A549 (cell line): ENCODE results near the gene NAA15. TPM values are rescaled to one million over a fixed set of nuclear protein-coding genes. Genes with fewer than 3 reads are reported as not detected.

Experiments
- ATAC-seq, 2 experiments: fragments of 200-7000 bp in 1 of 2; fragments of >200 bp in 1 of 2; cut with Nextera tagmentation in 1 of 2; cut with Tn5 transposase in 1 of 2; 3 replicates each; pipeline versions ENCODE4 v1.8.0 to v1.9.1; 2018 to 2020; ENCODE audit warnings: mild to moderate bottlenecking in 1 of 2, moderate library complexity in 1 of 2
- CTCF ChIA-PET: fragments of 300-600 bp; sonication (Branson Sonifier 250); formaldehyde crosslinking; extraction: SDS; loops from one replicate; lab custom pipeline; 2021; ENCODE audit warnings: antibody characterized with exemption, inconsistent platforms; lab: Yijun Ruan, JAX
- POLR2A ChIA-PET: fragments of 350-600 bp; formaldehyde crosslinking; extraction: SDS; loops from one replicate; lab custom pipeline; 2021; ENCODE audit warnings: antibody characterized with exemption, inconsistent platforms; lab: Yijun Ruan, JAX
- DNase-seq, 2 experiments: peaks; one replicate each; pipeline versions ENCODE4 v3.0.0 to v3.0.0-alpha.2; 2011 to 2016; ENCODE audit warnings: low read depth in 1 of 2, low spot score in 1 of 2
- FAIRE-seq: peaks from 2 replicates; lab custom pipeline; 2011; peaks lifted over from hg19 to GRCh38; lab: Jason Lieb, UNC
- H3K27ac ChIP-seq, 2 experiments: fragments of >200 bp; sonication (Bioruptor Twin); formaldehyde crosslinking; 3 replicates each; pipeline ENCODE4 v1.5.1; 2016 to 2017
- H3K4me1 ChIP-seq: fragments of >200 bp; sonication (Bioruptor Twin); formaldehyde crosslinking; 3 replicates; pipeline ENCODE4 v1.6.1; 2016
- H3K4me2 ChIP-seq: fragments of >200 bp; sonication (Bioruptor Twin); formaldehyde crosslinking; 3 replicates; pipeline ENCODE4 v1.6.1; 2016
- H3K4me3 ChIP-seq: fragments of >200 bp; sonication (Bioruptor Twin); formaldehyde crosslinking; 3 replicates; pipeline ENCODE4 v1.5.1; 2016
- H3K9me3 ChIP-seq: fragments of >200 bp; sonication (Bioruptor Twin); formaldehyde crosslinking; 3 replicates; pipeline ENCODE4 v1.6.1; 2016
- CBX8 ChIP-seq: fragments of 200-600 bp; sonication (generic); IDR thresholded peaks from 2 replicates; pipeline ENCODE4 v1.6.1; 2016
- CHD2 ChIP-seq: fragments of 150-350 bp; IDR thresholded peaks from 2 replicates; pipeline ENCODE4 v1.6.1; 2014; ENCODE audit warnings: low read length; ENCODE audit not compliant: partially characterized antibody
- EHF ChIP-seq: fragments of 250-450 bp; sonication (Bioruptor Pico); IDR thresholded peaks from 2 replicates; pipeline ENCODE4 v1.5.0; 2020; ENCODE audit warnings: mild to moderate bottlenecking
- ESRRA ChIP-seq: fragments of 150-350 bp; IDR thresholded peaks from 2 replicates; pipeline ENCODE4 v1.6.1; 2014; ENCODE audit warnings: mild to moderate bottlenecking, low read length, borderline replicate concordance
- GATA3 ChIP-seq: IDR thresholded peaks from 2 replicates; pipeline ENCODE4 v1.6.1; 2012; ENCODE audit warnings: borderline replicate concordance
- HOXA7 ChIP-seq: fragments of 250-450 bp; sonication (Bioruptor Pico); IDR thresholded peaks from 2 replicates; pipeline ENCODE4 v1.5.0; 2020; ENCODE audit warnings: mild to moderate bottlenecking, moderate library complexity
- KDM5A ChIP-seq: fragments of 200-600 bp; sonication (generic); IDR thresholded peaks from 2 replicates; pipeline ENCODE4 v1.6.1; 2016; ENCODE audit warnings: antibody characterized with exemption, mild to moderate bottlenecking
- MAFK ChIP-seq: fragments of 450-650 bp; IDR thresholded peaks from 2 replicates; pipeline ENCODE4 v1.6.1; 2014; ENCODE audit not compliant: partially characterized antibody
- MAZ ChIP-seq: fragments of 150-350 bp; IDR thresholded peaks from 2 replicates; pipeline ENCODE4 v1.6.1; 2014; ENCODE audit warnings: antibody characterized with exemption, low read depth, low read length, borderline replicate concordance
- MYC ChIP-seq: IDR thresholded peaks from 2 replicates; pipeline ENCODE4 v1.6.1; 2012; ENCODE audit warnings: mild to moderate bottlenecking, inconsistent platforms, low read length, improper control_type of control experiment, borderline replicate concordance
- NFE2L2 ChIP-seq: fragments of 150-350 bp; conservative IDR thresholded peaks from 2 replicates; pipeline ENCODE4 v1.6.1; 2014; ENCODE audit warnings: low read length
- NPAS2 ChIP-seq: fragments of 250-450 bp; sonication (Bioruptor Pico); IDR thresholded peaks from 2 replicates; pipeline ENCODE4 v1.8.0; 2022; ENCODE audit warnings: mild to moderate bottlenecking, moderate library complexity, borderline replicate concordance
- RAD21 ChIP-seq, 2 experiments: fragments of >200 bp in 1 of 2; sonication (Bioruptor Twin) in 1 of 2; formaldehyde crosslinking in 1 of 2; IDR thresholded peaks in 1 of 2; conservative IDR thresholded peaks in 1 of 2; 2 replicates in 1 of 2; 3 replicates in 1 of 2; pipeline ENCODE4 v1.6.1; 2012 to 2018; ENCODE audit warnings: inconsistent platforms in 1 of 2
- RNF2 ChIP-seq: fragments of 200-600 bp; sonication (generic); IDR thresholded peaks from 2 replicates; pipeline ENCODE4 v1.6.1; 2016; ENCODE audit warnings: low read depth, mild to moderate bottlenecking, antibody characterized with exemption, moderate library complexity, borderline replicate concordance
- TFCP2L1 ChIP-seq: fragments of 250-450 bp; sonication (Bioruptor Pico); IDR thresholded peaks from 2 replicates; pipeline ENCODE4 v1.5.0; 2021; ENCODE audit warnings: mild to moderate bottlenecking
- TP53 ChIP-seq: fragments of 250-450 bp; sonication (Bioruptor Pico); IDR thresholded peaks from 2 replicates; pipeline ENCODE4 v1.5.0; 2021; ENCODE audit warnings: mild to moderate bottlenecking, moderate library complexity
- ZNF302 ChIP-seq: fragments of 250-450 bp; sonication (Bioruptor Pico); IDR thresholded peaks from 2 replicates; pipeline ENCODE4 v1.9.0; 2021; ENCODE audit warnings: inconsistent platforms, mild to moderate bottlenecking, moderate library complexity
- ZSCAN20 ChIP-seq: fragments of 250-450 bp; sonication (Bioruptor Pico); IDR thresholded peaks from 2 replicates; pipeline ENCODE4 v1.8.0; 2022; ENCODE audit warnings: mild to moderate bottlenecking, moderate library complexity
- WGBS: methylation state at CpG from one replicate; pipeline ENCODE4 v1.1.6; 2017; ENCODE audit errors: missing lambda C conversion rate; 5-methylcytosine and 5-hydroxymethylcytosine counted together
- polyA plus RNA-seq, 4 experiments: library from polyadenylated mRNA; depleted of rRNA in 3 of 4; stranded (reverse); fragments of >200 nt; fragmentation: RNase III in 1 of 4; extraction: RNeasy Plus Mini Kit Qiagen cat#74134 plus additional on column Dnase treatment in 1 of 4; gene quantifications; 2 replicates in 3 of 4; 3 replicates in 1 of 4; pipeline ENCODE4 v1.2.3, GENCODE V29; 2011 to 2017
- TF ChIP-seq, protein P1 (sequence below): fragments of 450-650 bp; IDR thresholded peaks from 2 replicates; pipeline ENCODE4 v1.6.1; 2014; ENCODE audit warnings: antibody characterized with exemption
- TF ChIP-seq, protein P2 (sequence below): fragments of 250-450 bp; sonication (Bioruptor Pico); IDR thresholded peaks from 2 replicates; pipeline ENCODE4 v1.5.0; 2020; ENCODE audit warnings: low read depth, mild to moderate bottlenecking, moderate library complexity
- TF ChIP-seq, protein P3 (sequence below): fragments of >200 bp; sonication (Bioruptor Twin); formaldehyde crosslinking; IDR thresholded peaks from 3 replicates; pipeline ENCODE4 v1.6.1; 2016

Gene NAA15
- polyA plus RNA-seq, 2 of the 4 experiments (the other 2 are of a cell fraction), result 29.2 to 45.2 TPM

DNA sequence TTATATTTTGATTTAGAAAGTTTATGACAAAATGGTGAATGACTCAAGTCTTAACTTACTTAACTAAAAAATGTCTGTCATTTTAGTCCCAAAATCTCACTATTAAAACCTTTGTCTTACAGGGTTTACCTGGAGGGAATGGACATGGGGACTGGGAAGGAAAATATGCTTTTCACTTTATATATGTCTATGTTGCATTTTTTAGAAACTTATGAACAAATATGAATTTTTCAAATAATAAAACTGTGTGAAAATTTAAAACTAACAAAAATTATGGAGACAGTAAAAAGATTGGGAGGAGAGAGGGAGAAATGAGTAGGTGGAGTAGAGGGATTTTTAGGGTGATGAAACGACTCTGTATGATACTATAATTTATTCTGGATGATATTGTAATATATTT, 27.5 kb upstream of the NAA15 start (continued):
- no peak for TF ChIP-seq EHF (CRISPR knock-in tag)
- no peak for TF ChIP-seq MAZ

DNA sequence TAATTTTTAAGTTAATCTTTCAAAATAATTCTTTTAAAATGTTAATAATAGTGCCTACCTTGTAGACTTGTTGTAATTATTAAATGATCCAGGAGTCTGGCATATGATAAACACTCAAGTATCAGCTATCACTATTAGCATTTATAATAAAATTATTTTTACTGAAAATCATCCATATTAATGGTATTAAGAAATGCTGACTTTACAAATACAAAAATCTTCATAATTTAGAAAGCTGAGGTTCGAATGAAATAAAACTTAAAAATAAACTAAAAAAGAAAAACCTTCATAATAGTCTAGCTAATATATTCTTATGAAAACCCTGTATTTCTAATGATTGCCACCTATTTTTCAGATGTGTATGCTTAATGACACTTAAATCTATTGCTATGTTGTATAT, 26.5 kb upstream of the NAA15 start:
- CTCF ChIA-PET, result interaction anchor here (0.6 to 1.0 kb wide), 2 partner anchors 22 to 26 kb away, joined by 3 read pairs; partner anchors contain the start of gene NAA15
- ATAC-seq, result no peak
- no peak overlapping the region for H3K4me2 ChIP-seq
- H3K9me3 ChIP-seq, result no peaks in the 10 kb centered on the region
- H3K27ac ChIP-seq, result no peak overlapping the region
- TF ChIP-seq RNF2 (no peak), MAFK (peak; percentile 63), MYC (no peak), TFCP2L1 (CRISPR knock-in tag) (no peak), ZSCAN20 (CRISPR knock-in tag) (no peak), TP53 (CRISPR knock-in tag) (no peak), NFE2L2 (no peak)
- TF ChIP-seq, all 56 proteins: peak for 1
- H3K4me3 ChIP-seq, result no peak overlapping the region
- H3K4me1 ChIP-seq, result 0 out of 3 replicates have a peak, but pooled peaks cover 3% of the 10 kb centered on the region
- 76% methylated on average over 1 of the region's 1 CpG for WGBS
- DNase-seq (no peak), FAIRE-seq (no peak)
- POLR2A ChIA-PET, result interaction anchor here (0.5 kb wide), 1 partner anchor 56 kb away, joined by 3 read pairs; no protein-coding TSS in a partner anchor

DNA sequence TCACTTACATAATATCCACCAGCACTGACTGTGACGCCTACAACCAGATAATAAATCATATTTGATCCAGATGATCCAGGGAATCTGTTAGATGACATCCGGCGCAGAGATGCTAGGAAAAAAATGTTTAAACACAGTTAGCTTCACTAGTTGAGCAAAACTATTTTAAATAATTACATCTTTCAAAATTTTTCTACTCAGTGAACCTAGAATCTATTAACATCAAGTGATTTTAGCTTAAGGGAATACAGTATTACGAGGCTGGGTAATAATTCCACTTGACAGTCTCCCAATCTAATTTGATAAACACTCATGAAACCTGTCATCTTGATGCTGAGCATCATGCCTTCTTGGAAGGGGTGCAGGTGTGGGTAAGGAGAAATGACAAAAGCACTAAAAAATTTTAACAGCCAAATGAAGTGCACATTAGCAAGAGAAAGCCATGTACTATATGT, 26.0 kb upstream of the NAA15 start:
- WGBS, result 87% methylated on average over 4 of the region's 4 CpGs
- H3K4me2 ChIP-seq, result no peak overlapping the region
- ATAC-seq (no peak), FAIRE-seq (no peak), DNase-seq (no peak)
- ChIA-PET POLR2A (interaction anchor here (0.5 kb wide), 1 partner anchor 56 kb away, joined by 3 read pairs; no protein-coding TSS in a partner anchor), CTCF (interaction anchor here (0.6 to 1.0 kb wide), 2 partner anchors 22 to 26 kb away, joined by 3 read pairs; partner anchors contain the start of gene NAA15)
- H3K27ac ChIP-seq, result no peak overlapping the region
- H3K4me1 ChIP-seq, result 0 out of 3 replicates have a peak, but pooled peaks cover 3% of the 10 kb centered on the region
- no peak for TF ChIP-seq CBX8
- TF ChIP-seq, protein P1, sequence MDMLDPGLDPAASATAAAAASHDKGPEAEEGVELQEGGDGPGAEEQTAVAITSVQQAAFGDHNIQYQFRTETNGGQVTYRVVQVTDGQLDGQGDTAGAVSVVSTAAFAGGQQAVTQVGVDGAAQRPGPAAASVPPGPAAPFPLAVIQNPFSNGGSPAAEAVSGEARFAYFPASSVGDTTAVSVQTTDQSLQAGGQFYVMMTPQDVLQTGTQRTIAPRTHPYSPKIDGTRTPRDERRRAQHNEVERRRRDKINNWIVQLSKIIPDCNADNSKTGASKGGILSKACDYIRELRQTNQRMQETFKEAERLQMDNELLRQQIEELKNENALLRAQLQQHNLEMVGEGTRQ, result no peak
- no peak for TF ChIP-seq CHD2
- TF ChIP-seq KDM5A, result no peak
- no peak for TF ChIP-seq ESRRA
- TF ChIP-seq TP53 (CRISPR knock-in tag), result no peak
- no peak for TF ChIP-seq ZSCAN20 (CRISPR knock-in tag)
- no peak for TF ChIP-seq TFCP2L1 (CRISPR knock-in tag)
- TF ChIP-seq ZNF302 (CRISPR knock-in tag), result no peak
- no peak for TF ChIP-seq RAD21 (conservative IDR thresholded peaks at IDR 0.05 in 1 of 2, IDR thresholded peaks at IDR 0.05 in 1 of 2)
- TF ChIP-seq, protein P2, sequence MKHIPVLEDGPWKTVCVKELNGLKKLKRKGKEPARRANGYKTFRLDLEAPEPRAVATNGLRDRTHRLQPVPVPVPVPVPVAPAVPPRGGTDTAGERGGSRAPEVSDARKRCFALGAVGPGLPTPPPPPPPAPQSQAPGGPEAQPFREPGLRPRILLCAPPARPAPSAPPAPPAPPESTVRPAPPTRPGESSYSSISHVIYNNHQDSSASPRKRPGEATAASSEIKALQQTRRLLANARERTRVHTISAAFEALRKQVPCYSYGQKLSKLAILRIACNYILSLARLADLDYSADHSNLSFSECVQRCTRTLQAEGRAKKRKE (CRISPR knock-in tag), result no peak
- TF ChIP-seq, protein P3, sequence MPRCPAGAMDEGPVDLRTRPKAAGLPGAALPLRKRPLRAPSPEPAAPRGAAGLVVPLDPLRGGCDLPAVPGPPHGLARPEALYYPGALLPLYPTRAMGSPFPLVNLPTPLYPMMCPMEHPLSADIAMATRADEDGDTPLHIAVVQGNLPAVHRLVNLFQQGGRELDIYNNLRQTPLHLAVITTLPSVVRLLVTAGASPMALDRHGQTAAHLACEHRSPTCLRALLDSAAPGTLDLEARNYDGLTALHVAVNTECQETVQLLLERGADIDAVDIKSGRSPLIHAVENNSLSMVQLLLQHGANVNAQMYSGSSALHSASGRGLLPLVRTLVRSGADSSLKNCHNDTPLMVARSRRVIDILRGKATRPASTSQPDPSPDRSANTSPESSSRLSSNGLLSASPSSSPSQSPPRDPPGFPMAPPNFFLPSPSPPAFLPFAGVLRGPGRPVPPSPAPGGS, result no peak
- TF ChIP-seq MAFK, result no peak
- TF ChIP-seq HOXA7, result no peak
- TF ChIP-seq GATA3, result no peak
- TF ChIP-seq NPAS2 (CRISPR knock-in tag), result no peak
- H3K9me3 ChIP-seq, result no peaks in the 10 kb centered on the region
- no peak overlapping the region for H3K4me3 ChIP-seq
